ENCODE measurements around the gene SLIT3. TPM values are rescaled to one million over a fixed set of nuclear protein-coding genes. Genes with fewer than 3 reads are reported as not detected.

Gene SLIT3
- total RNA-seq, 1 experiment from 2014 or later = not detected

- Histone ChIP-seq H4K20me1 (ENCODE audit: insufficient read depth) (no peaks in the 10 kb centered on the region), H3K4me3 (no peak overlapping the region), H3K9me3 (ENCODE audit: insufficient read depth, low read depth) (no peaks in the 10 kb centered on the region), H3K27ac (no peak overlapping the region), H3F3A (ENCODE audit: insufficient read depth, low read depth) (no peaks in the 10 kb centered on the region), H2AFZ (no peak overlapping the region), H3K4me1 (replicated peaks; ENCODE audit: insufficient read depth) (no peaks in the 10 kb centered on the region), H3K27me3 (ENCODE audit: insufficient read depth, low read depth) (peaks cover 42% of the 10 kb centered on the region), H3K79me2 (ENCODE audit: low read depth) (no peaks in the 10 kb centered on the region), H3K9me2 (ENCODE audit: insufficient read depth) (no peaks in the 10 kb centered on the region), H3K36me3 (ENCODE audit: low read depth) (no peaks in the 10 kb centered on the region), H3K4me2 (no peak overlapping the region)
- ChIA-PET POLR2A (ENCODE audit: unreplicated experiment) (no interaction called here), CTCF (no interaction called here)
- no TSS peak for BruUV-seq (replicated peaks)
- TF ChIP-seq CTCF (conservative IDR thresholded peaks at IDR 0.05) (no peak), EZH2 (IDR thresholded peaks at IDR 0.05; ENCODE audit: low read depth) (no peak)
- intact Hi-C loops (cut with micrococcal nuclease; ENCODE audit: unreplicated experiment) = no loop called here
- peak in 1 of 2 experiments; percentile 24 for DNase-seq
These were observed 352.2 kb downstream of the SLIT3 start for GRCh38 chr5:168948746-168949145.

GRCh38 chr5:168947212-168947868 is 353.6 kb downstream of the SLIT3 start:
- Histone ChIP-seq H3K27me3 (ENCODE audit: insufficient read depth, low read depth) (peaks cover 35% of the 10 kb centered on the region), H3K9me3 (ENCODE audit: insufficient read depth, low read depth) (no peaks in the 10 kb centered on the region), H3K4me2 (no peak overlapping the region), H3K4me1 (replicated peaks; ENCODE audit: insufficient read depth) (no peaks in the 10 kb centered on the region), H2AFZ (no peak overlapping the region), H3F3A (ENCODE audit: insufficient read depth, low read depth) (no peaks in the 10 kb centered on the region), H3K79me2 (ENCODE audit: low read depth) (no peaks in the 10 kb centered on the region), H3K9me2 (ENCODE audit: insufficient read depth) (no peaks in the 10 kb centered on the region), H3K36me3 (ENCODE audit: low read depth) (no peaks in the 10 kb centered on the region), H3K4me3 (no peak overlapping the region), H4K20me1 (ENCODE audit: insufficient read depth) (no peaks in the 10 kb centered on the region), H3K27ac (no peak overlapping the region)
- CTCF ChIA-PET = no interaction called here
- peak in 1 of 2 experiments; percentile 27 for DNase-seq
- POLR2A ChIA-PET (ENCODE audit: unreplicated experiment) = no interaction called here
- BruUV-seq (replicated peaks) = no TSS peak
- intact Hi-C loops (cut with micrococcal nuclease; ENCODE audit: unreplicated experiment) = no loop called here
- peak; percentile 71 for TF ChIP-seq CTCF (conservative IDR thresholded peaks at IDR 0.05)
- no peak for TF ChIP-seq EZH2 (IDR thresholded peaks at IDR 0.05; ENCODE audit: low read depth)

GRCh38 chr5:168946363-168946762 is 354.6 kb downstream of the SLIT3 start:
- Histone ChIP-seq H3K36me3 (ENCODE audit: low read depth) (no peaks in the 10 kb centered on the region), H3K4me2 (no peak overlapping the region), H3F3A (ENCODE audit: insufficient read depth, low read depth) (no peaks in the 10 kb centered on the region), H3K27ac (no peak overlapping the region), H3K9me3 (ENCODE audit: insufficient read depth, low read depth) (no peaks in the 10 kb centered on the region), H2AFZ (no peak overlapping the region), H3K4me1 (replicated peaks; ENCODE audit: insufficient read depth) (no peaks in the 10 kb centered on the region), H4K20me1 (ENCODE audit: insufficient read depth) (no peaks in the 10 kb centered on the region), H3K79me2 (ENCODE audit: low read depth) (no peaks in the 10 kb centered on the region), H3K27me3 (ENCODE audit: insufficient read depth, low read depth) (peaks cover 37% of the 10 kb centered on the region), H3K9me2 (ENCODE audit: insufficient read depth) (no peaks in the 10 kb centered on the region), H3K4me3 (no peak overlapping the region)
- no peak for DNase-seq
- POLR2A ChIA-PET (ENCODE audit: unreplicated experiment) = no interaction called here
- CTCF ChIA-PET = no interaction called here
- intact Hi-C loops (cut with micrococcal nuclease; ENCODE audit: unreplicated experiment) = no loop called here
- no TSS peak for BruUV-seq (replicated peaks)
- TF ChIP-seq CTCF (conservative IDR thresholded peaks at IDR 0.05) = no peak
- TF ChIP-seq EZH2 (IDR thresholded peaks at IDR 0.05; ENCODE audit: low read depth) = no peak

Data from PC-9 (cell line).